Epithelial cell of proximal tubule (primary cell): Measurements from ENCODE around the gene BMPR1A. TPM values are rescaled to one million over a fixed set of nuclear protein-coding genes. Genes with fewer than 3 reads are reported as not detected.

Experiments
- DNase-seq: peaks from one replicate; pipeline ENCODE4 v3.0.0-alpha.2; 2011; ENCODE audit warnings: low read depth
- H3K4me3 ChIP-seq: 2 replicates; pipeline ENCODE4 v1.5.1; 2011; ENCODE audit warnings: low read depth, mild to moderate bottlenecking, low read length
- total RNA-seq: library from RNA; depleted of rRNA; stranded (reverse); fragments of >200 nt; gene quantifications from 2 replicates; pipeline ENCODE4 v1.2.3, GENCODE V29; 2015
- TF ChIP-seq, protein P1 (sequence below): conservative IDR thresholded peaks from 2 replicates; pipeline ENCODE4 v1.5.1; 2012; ENCODE audit warnings: low read depth, mild to moderate bottlenecking, low read length

Gene BMPR1A
- total RNA-seq, 1 donor from 2014 or later: 15.5 TPM

DNA sequence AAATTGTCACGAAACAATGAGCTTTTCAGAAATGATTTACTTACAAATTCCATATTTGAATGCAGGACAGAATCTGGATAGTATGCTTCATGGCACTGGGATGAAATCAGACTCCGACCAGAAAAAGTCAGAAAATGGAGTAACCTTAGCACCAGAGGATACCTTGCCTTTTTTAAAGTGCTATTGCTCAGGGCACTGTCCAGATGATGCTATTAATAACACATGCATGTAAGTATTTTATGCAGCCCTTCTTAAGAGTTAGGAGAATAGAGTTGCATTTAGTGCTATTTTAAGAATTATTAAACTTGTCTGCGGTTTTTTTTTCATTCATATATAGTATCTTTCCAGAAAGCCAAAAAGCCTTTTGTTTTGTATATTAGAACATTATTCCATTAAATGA lies 133.6 kb downstream of the BMPR1A start:
- H3K4me3 ChIP-seq: no peak overlapping the region
- DNase-seq: no peak
- TF ChIP-seq, protein P1, sequence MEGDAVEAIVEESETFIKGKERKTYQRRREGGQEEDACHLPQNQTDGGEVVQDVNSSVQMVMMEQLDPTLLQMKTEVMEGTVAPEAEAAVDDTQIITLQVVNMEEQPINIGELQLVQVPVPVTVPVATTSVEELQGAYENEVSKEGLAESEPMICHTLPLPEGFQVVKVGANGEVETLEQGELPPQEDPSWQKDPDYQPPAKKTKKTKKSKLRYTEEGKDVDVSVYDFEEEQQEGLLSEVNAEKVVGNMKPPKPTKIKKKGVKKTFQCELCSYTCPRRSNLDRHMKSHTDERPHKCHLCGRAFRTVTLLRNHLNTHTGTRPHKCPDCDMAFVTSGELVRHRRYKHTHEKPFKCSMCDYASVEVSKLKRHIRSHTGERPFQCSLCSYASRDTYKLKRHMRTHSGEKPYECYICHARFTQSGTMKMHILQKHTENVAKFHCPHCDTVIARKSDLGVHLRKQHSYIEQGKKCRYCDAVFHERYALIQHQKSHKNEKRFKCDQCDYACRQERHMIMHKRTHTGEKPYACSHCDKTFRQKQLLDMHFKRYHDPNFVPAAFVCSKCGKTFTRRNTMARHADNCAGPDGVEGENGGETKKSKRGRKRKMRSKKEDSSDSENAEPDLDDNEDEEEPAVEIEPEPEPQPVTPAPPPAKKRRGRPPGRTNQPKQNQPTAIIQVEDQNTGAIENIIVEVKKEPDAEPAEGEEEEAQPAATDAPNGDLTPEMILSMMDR: no peak

DNA sequence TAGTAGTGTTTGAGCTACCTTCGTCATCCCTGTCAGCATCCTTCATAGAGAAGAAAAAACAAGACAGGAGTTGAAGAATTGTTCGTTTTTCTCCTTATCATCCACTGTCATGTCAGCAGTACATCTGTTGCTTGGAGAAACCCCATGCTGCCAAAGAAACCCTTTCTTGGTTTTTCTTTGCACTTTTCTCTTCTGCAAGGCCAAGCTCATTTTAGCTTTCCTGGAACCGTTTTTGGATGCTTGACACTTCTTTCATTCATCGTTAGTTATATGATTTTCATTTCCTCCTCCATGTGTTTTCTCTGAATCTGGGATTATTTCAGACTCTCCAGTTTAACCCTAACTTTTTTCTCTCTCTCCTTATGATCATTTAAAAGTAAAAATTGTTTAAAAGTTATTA lies 142.1 kb downstream of the BMPR1A start:
- DNase-seq: no peak
- TF ChIP-seq, protein P1: no peak
- H3K4me3 ChIP-seq: no peak overlapping the region

DNA sequence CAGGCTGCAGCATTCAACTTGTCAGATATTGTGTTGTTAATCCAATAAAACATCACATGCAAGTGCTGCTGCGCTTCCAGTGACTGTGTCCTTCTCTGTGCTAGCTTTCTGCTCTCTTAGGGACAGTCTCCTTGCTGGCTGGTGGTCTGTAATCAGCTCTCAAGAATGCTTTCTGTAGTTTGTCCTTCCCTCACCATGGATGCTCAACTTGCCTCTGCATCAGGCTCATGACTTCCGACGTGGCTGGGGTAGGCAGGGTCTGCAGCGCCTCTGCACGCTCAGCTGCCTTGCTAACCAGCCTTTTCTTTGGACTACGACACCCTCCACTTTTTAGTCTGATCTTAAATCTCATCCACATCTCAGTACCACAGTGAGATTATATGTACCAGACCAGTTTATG lies 142.7 kb downstream of the BMPR1A start:
- no peak for DNase-seq
- TF ChIP-seq, protein P1: no peak
- no peak overlapping the region for H3K4me3 ChIP-seq

DNA sequence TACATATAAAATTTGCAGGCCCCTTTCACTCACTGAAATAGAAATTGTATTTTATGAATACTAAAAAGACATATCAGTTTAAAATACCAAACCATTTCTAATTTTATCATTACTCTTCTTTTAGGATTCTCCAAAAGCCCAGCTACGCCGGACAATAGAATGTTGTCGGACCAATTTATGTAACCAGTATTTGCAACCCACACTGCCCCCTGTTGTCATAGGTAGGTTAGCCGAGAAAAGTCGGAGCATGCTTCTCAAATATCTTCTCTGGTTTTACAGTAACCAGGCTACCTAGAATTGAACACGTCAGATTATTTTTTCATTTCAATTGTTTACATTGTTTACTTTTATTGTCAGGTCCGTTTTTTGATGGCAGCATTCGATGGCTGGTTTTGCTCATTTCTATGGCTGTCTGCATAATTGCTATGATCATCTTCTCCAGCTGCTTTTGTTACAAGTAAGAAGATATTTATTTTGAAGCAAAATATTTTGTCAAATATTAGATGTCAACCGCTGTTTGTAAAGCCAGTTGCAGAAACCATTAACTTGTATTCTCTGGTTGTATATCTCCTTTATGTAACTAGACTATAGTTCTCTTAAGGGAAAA lies 143.4 kb downstream of the BMPR1A start:
- H3K4me3 ChIP-seq: no peak overlapping the region
- DNase-seq: peak; percentile 16
- TF ChIP-seq, protein P1: peak; percentile 82

DNA sequence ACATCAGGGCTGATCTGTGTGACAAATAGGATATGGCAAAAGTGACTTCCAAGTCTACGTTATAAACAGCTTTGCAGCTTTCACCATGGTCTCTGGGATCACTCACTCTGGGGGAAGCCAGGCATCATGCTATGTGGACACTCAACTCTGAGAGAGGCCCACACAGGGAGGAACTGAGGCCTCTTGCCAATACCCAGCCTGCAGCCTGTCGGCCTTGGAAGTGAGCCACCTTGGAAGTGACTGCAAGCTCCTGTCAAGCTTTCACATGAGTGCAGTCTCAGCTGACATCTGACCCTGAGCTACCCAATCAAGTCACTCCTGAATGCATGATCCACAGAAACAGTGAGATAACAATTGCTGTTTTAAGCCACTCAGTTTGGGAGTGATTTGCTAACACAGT lies 144.5 kb downstream of the BMPR1A start:
- no peak for DNase-seq
- TF ChIP-seq, protein P1: no peak
- H3K4me3 ChIP-seq: no peak overlapping the region

DNA sequence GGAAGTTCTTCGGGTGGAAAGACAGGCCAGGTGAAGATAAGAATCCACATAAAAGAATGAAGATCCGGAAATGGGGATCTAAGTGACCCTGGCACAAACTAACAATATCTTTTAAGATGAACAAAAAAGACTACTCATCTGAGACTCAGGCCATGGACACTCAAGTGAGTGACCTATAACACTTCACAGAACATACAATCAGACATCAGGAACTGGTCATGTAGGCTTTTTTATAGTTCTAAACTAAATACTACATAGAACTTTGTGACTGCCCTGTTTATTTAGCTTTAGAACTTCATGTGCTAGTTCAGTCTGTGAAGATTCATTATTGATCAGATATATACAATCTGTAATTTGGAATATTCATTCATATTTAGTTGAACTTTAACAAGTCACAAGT lies 148.2 kb downstream of the BMPR1A start:
- H3K4me3 ChIP-seq: no peak overlapping the region
- TF ChIP-seq, protein P1: no peak
- DNase-seq: no peak

DNA sequence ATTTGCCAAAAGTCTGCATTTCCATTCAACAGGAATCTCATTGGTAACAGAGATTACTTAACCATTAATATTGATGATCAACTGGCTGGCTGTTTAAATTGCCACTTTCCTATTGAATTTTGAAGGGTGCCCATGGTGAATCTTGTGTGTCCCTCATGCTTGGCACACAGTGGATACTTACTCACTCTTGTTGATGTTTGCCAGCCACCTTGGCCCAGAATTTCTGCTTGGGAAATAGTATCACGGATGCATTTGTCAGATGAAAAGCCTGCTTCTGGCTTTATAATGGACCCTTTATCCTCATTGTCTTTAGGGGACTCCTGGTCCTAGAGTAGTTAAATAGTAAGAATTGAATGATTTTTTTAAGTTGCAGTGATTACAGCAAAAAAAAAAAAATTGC lies 149.0 kb downstream of the BMPR1A start:
- TF ChIP-seq, protein P1: no peak
- H3K4me3 ChIP-seq: no peak overlapping the region
- no peak for DNase-seq
